WERI-Rb-1 (cell line): ENCODE measurements around the gene ADGRE1.

Experiments used
- DNase-seq: peaks from one replicate; pipeline ENCODE4 v3.0.0-alpha.2; 2020
- H3K27ac ChIP-seq: fragments of 250-450 bp; sonication (Bioruptor Pico); 2 replicates; pipeline ENCODE4 v1.5.1; 2020; ENCODE audit warnings: mild to moderate bottlenecking, moderate library complexity
- H3K27me3 ChIP-seq: fragments of 250-450 bp; sonication (Bioruptor Pico); 2 replicates; pipeline ENCODE4 v1.5.1; 2021; ENCODE audit warnings: mild to moderate bottlenecking, low read depth, moderate library complexity; ENCODE audit not compliant: insufficient read depth, severe bottlenecking
- H3K36me3 ChIP-seq: fragments of 250-450 bp; sonication (Bioruptor Pico); 2 replicates; pipeline ENCODE4 v1.5.1; 2020; ENCODE audit warnings: mild to moderate bottlenecking, moderate library complexity
- H3K4me3 ChIP-seq: 2 replicates; pipeline ENCODE4 v1.5.1; 2011; ENCODE audit warnings: low read depth, mild to moderate bottlenecking, control low read depth, low read length
- H3K9me3 ChIP-seq: fragments of 250-450 bp; sonication (Bioruptor Pico); 2 replicates; pipeline ENCODE4 v1.5.1; 2021; ENCODE audit warnings: mild to moderate bottlenecking, moderate library complexity; ENCODE audit not compliant: severe bottlenecking
- CTCF ChIP-seq: IDR thresholded peaks from 2 replicates; pipeline ENCODE4 v1.5.1; 2011; ENCODE audit warnings: low read depth, mild to moderate bottlenecking, control low read depth, inconsistent platforms, low read length

The ADGRE1 gene

GRCh38 chr19:6970443-6970842, 83.1 kb downstream of the ADGRE1 start:
- no peak for DNase-seq
- peaks cover 80% of the 10 kb centered on the region for H3K27me3 ChIP-seq
- H3K9me3 ChIP-seq, result peaks cover 3% of the 10 kb centered on the region
- no peak overlapping the region for H3K27ac ChIP-seq
- TF ChIP-seq CTCF, result no peak
- no peaks in the 10 kb centered on the region for H3K36me3 ChIP-seq
- no peak overlapping the region for H3K4me3 ChIP-seq

- Histone ChIP-seq H3K36me3 (no peaks in the 10 kb centered on the region), H3K9me3 (peaks cover 3% of the 10 kb centered on the region), H3K4me3 (no peak overlapping the region), H3K27ac (no peak overlapping the region), H3K27me3 (peaks cover 84% of the 10 kb centered on the region)
- no peak for DNase-seq
- no peak for TF ChIP-seq CTCF
These were observed 84.0 kb downstream of the ADGRE1 start for GRCh38 chr19:6971366-6971765.

- Histone ChIP-seq H3K36me3 (no peaks in the 10 kb centered on the region), H3K27ac (no peak overlapping the region), H3K9me3 (peaks cover 16% of the 10 kb centered on the region), H3K27me3 (peaks cover 68% of the 10 kb centered on the region), H3K4me3 (no peak overlapping the region)
- no peak for DNase-seq
- TF ChIP-seq CTCF, result no peak
These were observed 88.8 kb downstream of the ADGRE1 start for GRCh38 chr19:6976197-6976596.

- peaks cover 75% of the 10 kb centered on the region for H3K27me3 ChIP-seq
- no peaks in the 10 kb centered on the region for H3K36me3 ChIP-seq
- no peak for DNase-seq
- no peak overlapping the region for H3K27ac ChIP-seq
- H3K4me3 ChIP-seq, result no peak overlapping the region
- TF ChIP-seq CTCF, result no peak
- H3K9me3 ChIP-seq, result peaks cover 27% of the 10 kb centered on the region
These were observed 92.0 kb downstream of the ADGRE1 start for GRCh38 chr19:6979399-6979798.

GRCh38 chr19:6983448-6983847, 96.1 kb downstream of the ADGRE1 start:
- H3K4me3 ChIP-seq, result no peak overlapping the region
- no peaks in the 10 kb centered on the region for H3K36me3 ChIP-seq
- peaks cover 24% of the 10 kb centered on the region for H3K9me3 ChIP-seq
- no peak for DNase-seq
- H3K27ac ChIP-seq, result no peak overlapping the region
- no peak for TF ChIP-seq CTCF
- H3K27me3 ChIP-seq, result peaks cover 74% of the 10 kb centered on the region

GRCh38 chr19:6987850-6988249, 100.5 kb downstream of the ADGRE1 start:
- DNase-seq, result no peak
- no peaks in the 10 kb centered on the region for H3K36me3 ChIP-seq
- no peak for TF ChIP-seq CTCF
- H3K27me3 ChIP-seq, result peaks cover 71% of the 10 kb centered on the region
- peaks cover 22% of the 10 kb centered on the region for H3K9me3 ChIP-seq
- no peak overlapping the region for H3K27ac ChIP-seq
- H3K4me3 ChIP-seq, result no peak overlapping the region
